Subcutaneous adipose tissue (tissue), 4 donors: Measurements from ENCODE around the gene ZNF587B. TPM values are rescaled to one million over a fixed set of nuclear protein-coding genes. Genes with fewer than 3 reads are reported as not detected.

Experiments
- total RNA-seq, 4 donors: library from RNA; depleted of rRNA; stranded (reverse); fragments of >200 nt; gene quantifications; one replicate each; pipeline ENCODE4 v1.1.0, GENCODE V29; 2016
- TF ChIP-seq, protein P1 (sequence below): fragments of 450-650 bp; IDR thresholded peaks from one replicate; pipeline ENCODE4 v1.5.1; 2016; ENCODE audit warnings: low read depth, mild to moderate bottlenecking, control low read depth, antibody characterized with exemption, moderate library complexity

Gene ZNF587B
- total RNA-seq, 4 donors from 2014 or later: 10.0 to 17.5 (median 12.3) TPM

DNA sequence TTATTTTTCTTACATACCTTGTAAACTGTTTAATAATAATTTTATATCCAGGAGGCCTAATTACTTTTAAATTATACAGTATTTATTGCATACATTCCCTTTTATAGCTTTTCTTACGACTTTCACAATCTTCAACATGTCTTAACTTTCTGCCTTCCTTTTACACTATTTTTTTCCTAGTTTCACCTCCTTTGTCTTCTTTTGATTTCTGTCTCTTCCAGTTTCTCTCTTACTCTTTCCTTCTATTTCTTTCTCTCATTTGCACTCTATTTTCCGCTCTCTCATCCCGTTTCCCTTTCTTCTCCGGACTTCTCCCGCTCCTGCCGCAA, 26.9 kb upstream of the ZNF587B start:
- TF ChIP-seq, protein P1, sequence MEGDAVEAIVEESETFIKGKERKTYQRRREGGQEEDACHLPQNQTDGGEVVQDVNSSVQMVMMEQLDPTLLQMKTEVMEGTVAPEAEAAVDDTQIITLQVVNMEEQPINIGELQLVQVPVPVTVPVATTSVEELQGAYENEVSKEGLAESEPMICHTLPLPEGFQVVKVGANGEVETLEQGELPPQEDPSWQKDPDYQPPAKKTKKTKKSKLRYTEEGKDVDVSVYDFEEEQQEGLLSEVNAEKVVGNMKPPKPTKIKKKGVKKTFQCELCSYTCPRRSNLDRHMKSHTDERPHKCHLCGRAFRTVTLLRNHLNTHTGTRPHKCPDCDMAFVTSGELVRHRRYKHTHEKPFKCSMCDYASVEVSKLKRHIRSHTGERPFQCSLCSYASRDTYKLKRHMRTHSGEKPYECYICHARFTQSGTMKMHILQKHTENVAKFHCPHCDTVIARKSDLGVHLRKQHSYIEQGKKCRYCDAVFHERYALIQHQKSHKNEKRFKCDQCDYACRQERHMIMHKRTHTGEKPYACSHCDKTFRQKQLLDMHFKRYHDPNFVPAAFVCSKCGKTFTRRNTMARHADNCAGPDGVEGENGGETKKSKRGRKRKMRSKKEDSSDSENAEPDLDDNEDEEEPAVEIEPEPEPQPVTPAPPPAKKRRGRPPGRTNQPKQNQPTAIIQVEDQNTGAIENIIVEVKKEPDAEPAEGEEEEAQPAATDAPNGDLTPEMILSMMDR: no peak

DNA sequence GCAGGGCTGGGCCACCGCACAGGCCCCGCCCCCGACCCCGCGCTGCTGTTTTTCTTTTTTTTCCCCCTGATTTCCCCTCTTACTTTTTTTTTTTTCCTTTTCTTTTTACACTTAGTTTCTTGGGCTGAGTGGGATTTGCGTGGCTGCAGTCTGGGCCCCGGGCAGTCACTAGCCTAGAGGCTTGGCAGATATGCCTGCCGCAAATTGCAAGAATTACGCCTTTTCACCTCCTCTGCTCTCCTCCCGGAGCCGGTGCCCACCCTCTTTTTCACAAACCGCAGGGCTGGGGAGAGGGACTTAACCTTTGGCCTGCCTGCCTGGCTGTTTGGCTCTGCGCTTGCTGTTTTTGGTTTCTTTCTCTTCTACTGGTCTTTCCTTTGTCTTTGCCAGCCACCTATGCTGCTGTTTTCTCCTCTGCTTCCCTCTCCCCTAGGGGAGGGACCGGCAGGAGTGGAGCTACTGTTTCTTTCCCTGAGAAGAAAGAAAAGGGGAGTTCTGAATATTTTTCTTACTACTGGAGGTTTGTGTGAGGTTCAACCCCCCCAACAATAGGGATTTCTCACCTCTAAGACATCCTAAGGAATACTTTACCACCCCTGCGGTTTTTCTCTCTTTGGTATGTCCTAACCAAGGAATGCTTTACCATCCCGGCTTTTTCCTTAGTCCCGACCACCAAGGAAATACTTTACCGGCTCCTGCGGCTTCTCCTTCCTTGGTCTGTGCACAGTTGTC, 26.3 kb upstream of the ZNF587B start:
- TF ChIP-seq, protein P1: no peak

DNA sequence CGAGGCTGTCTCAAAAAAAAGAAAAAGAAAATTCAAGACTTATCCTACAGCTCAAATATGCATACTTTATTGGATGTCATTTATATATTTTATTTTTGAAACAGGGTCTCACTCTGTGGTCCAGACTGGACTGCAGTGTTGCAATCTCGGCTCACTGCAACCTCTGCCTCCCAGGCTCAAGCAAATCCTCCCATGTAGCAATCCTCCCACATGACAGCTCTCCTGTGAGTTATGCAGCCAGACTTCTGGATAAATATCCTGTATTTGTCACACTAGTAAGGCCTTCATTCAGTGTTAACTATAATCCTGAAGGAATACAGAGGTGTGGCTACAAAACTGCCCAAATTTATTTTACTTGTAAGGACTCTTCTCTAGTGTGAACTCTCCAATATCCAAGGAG, 22.6 kb upstream of the ZNF587B start:
- TF ChIP-seq, protein P1: no peak

DNA sequence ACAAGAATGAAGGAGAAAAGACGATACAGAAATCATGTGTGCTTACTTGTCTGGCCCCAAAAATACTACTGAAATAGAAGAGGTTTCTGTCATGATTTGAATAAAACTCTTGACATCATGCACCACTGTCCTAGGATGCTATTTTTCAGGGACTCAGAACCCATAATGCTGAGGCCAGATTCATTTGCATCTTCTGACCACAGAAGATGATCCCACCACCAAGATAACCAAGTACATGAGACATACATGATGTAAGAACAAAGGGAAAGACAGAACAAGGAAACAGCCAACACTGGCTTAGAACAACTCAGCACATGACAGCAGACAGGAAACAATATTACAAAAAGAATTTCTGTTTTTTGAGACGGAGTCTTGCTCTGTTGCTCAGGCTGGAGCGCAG, 17.9 kb upstream of the ZNF587B start:
- TF ChIP-seq, protein P1: no peak

DNA sequence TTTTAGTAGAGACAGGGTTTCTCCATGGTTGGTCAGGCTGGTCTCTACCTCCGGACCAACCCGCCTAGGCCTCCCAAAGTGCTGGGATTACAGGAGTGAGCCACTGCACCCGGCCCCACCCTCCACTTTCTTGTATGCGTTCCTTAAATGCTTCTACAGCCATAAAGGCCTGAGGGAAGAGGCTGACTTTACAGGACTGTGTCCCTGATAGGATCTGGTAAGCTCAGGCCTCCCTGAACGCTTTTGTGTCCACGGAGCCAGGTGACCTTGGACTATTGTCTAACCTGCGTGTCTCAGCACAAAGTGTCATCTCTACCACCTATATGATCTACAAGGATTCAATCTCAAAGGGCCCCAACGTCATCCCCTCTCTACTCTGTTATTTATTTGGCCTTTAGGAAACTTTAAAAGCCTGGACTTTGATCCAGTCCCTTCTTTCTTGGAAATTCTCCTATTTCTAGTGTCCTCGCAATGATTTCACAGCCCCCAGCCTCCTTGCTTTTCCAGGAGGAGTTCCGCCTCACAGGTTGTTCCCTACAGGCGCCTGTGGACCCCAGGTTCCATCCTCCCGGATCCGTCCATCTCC, 16.1 kb upstream of the ZNF587B start:
- TF ChIP-seq, protein P1: no peak

DNA sequence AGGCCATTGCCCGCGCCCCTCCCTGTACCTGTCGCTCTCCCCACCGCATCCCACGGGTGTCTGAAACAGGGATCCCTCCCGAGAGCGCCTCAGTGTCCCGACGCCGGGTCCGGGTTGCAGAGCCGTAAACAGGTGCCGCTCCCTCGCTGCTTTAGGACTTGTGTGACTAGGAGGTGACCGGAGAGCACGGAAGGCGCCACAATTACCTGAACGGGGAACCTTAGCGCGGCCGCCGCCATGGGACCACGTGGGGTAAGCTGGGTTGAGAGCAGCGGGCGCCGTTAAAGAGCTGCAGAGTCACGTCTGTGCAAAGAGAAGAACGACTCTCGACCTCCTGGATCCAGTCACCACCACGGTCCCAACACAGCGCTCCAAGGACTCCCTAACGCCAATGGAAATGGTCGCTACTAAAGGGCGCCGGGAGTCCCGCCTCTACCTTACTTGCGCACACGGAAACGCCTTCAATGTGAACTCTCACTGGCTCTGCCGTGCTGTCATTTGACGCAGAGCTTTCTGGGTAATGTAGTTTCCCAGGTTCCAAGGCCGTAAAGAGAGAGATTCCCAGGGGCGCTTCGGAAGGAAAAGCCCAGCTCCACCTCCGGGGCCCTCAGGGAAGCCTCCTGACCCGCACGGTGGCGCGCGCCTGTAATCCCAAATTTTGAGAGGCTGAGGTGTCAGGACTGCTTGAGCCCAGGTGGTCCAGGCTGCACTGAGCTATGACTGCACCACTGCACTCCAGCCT, 15.4 kb upstream of the ZNF587B start, which contains the start of gene ZNF552:
ZNF552 (minus strand) TSS at position 409 of the 742 bp plus-strand sequence; CDS start at position 239, 170 bp downstream.
- TF ChIP-seq, protein P1: no peak
